HG03095 (cell line): ENCODE data around the gene CCNYL1.
"Not testable (repeated sequence)": the region's sequence is repeated elsewhere in the genome, so short reads cannot be mapped to it uniquely, and the experiment has no call there.

ENCODE experiments used
- ATAC-seq: cut with Tn5 transposase; IDR thresholded peaks from one replicate; pipeline ENCODE4 v1.9.1; 2021; ENCODE audit warnings: moderate library complexity; ENCODE audit not compliant: unreplicated experiment

Gene CCNYL1

GRCh38 chr2:207734264-207734635 is 22.8 kb downstream of the CCNYL1 start:
- no peak for ATAC-seq

- ATAC-seq, result no peak
Observed at GRCh38 chr2:207734636-207735512, 23.4 kb downstream of the CCNYL1 start.

GRCh38 chr2:207735513-207735859 is 24.0 kb downstream of the CCNYL1 start:
- ATAC-seq, result not testable (repeated sequence)

GRCh38 chr2:207743514-207743913 is 32.1 kb downstream of the CCNYL1 start:
- ATAC-seq, result no peak

- ATAC-seq, result no peak
Observed at GRCh38 chr2:207744050-207744449, 32.6 kb downstream of the CCNYL1 start.

GRCh38 chr2:207744451-207744850 is 33.0 kb downstream of the CCNYL1 start:
- no peak for ATAC-seq

- peak; percentile 77 for ATAC-seq
Observed at GRCh38 chr2:207746131-207746530, 34.7 kb downstream of the CCNYL1 start.

GRCh38 chr2:207747653-207748560 is 36.5 kb downstream of the CCNYL1 start:
- ATAC-seq, result no peak

GRCh38 chr2:207748993-207749392 is 37.6 kb downstream of the CCNYL1 start:
- ATAC-seq, result no peak

GRCh38 chr2:207749873-207750272 is 38.4 kb downstream of the CCNYL1 start:
- no peak for ATAC-seq

GRCh38 chr2:207750345-207750744 is 38.9 kb downstream of the CCNYL1 start:
- ATAC-seq, result no peak

- no peak for ATAC-seq
Observed at GRCh38 chr2:207750876-207751275, 39.4 kb downstream of the CCNYL1 start.

- not testable (repeated sequence) for ATAC-seq
Observed at GRCh38 chr2:207753688-207754087, 42.2 kb downstream of the CCNYL1 start.

GRCh38 chr2:207754498-207755383 is 43.3 kb downstream of the CCNYL1 start:
- ATAC-seq, result no peak

- no peak for ATAC-seq
Observed at GRCh38 chr2:207758025-207758424, 46.6 kb downstream of the CCNYL1 start.

- ATAC-seq, result no peak
Observed at GRCh38 chr2:207759890-207760289, 48.5 kb downstream of the CCNYL1 start.

- ATAC-seq, result no peak
Observed at GRCh38 chr2:207760453-207760852, 49.0 kb downstream of the CCNYL1 start.

- not testable (repeated sequence) for ATAC-seq
Observed at GRCh38 chr2:207761426-207761825, 50.0 kb downstream of the CCNYL1 start.

- no peak for ATAC-seq
Observed at GRCh38 chr2:207762146-207762545, 50.7 kb downstream of the CCNYL1 start.

GRCh38 chr2:207763303-207763917 is 52.0 kb downstream of the CCNYL1 start:
- no peak for ATAC-seq
